ENCODE results near the gene LMBR1. TPM values are rescaled to one million over a fixed set of nuclear protein-coding genes. Genes with fewer than 3 reads are reported as not detected.

Gene LMBR1
- total RNA-seq, 1 donor: 39.4 TPM

DNA sequence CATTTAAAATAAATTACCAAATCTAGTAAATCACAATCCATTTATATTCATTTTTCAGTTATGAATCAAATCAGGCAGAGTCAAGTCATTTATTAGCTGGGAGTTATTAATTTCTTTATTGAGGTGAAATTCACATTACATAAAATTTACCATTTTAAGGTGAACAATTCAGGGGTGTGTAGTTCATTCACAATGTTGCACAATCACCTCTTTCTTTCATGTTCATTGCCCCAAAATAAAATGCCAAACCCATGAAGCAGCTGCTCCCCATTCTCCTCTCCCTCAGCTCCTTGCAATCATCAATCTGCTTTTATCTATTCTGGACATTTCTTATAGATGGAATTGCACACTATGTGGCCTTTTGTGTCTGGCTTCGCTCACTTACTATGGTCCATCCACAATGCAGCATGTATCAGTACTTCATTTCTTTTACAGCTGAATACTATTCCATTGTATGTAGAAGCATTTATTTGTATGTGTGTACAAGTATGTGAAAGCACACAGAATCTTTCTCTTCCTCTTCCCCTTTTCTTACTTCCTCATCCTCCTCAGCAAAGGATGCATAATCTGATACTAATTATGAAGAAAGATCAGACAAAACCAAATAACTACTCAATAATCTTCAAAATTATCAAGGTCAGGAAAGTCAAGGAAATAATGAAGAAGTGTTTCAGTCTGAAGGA lies 60.6 kb downstream of the LMBR1 start:
- no peaks in the 10 kb centered on the region for H3K36me3 ChIP-seq (ENCODE audit: insufficient read depth, low read length)
- no peak overlapping the region for H3K4me3 ChIP-seq (ENCODE audit: insufficient read depth, low read length)
- H3K4me1 ChIP-seq (ENCODE audit: insufficient read depth, low read length): no peaks in the 10 kb centered on the region
- H2AFZ ChIP-seq (ENCODE audit: low read length): no peak overlapping the region
- no peak for DNase-seq (ENCODE audit: insufficient read length, low spot score, missing footprints)
- H3K9me3 ChIP-seq (ENCODE audit: low read depth, low read length): no peaks in the 10 kb centered on the region
- H3K79me2 ChIP-seq (ENCODE audit: insufficient read depth, low read length): no peaks in the 10 kb centered on the region
- H3K4me2 ChIP-seq (ENCODE audit: insufficient read depth, low read length): no peak overlapping the region
- H3K27ac ChIP-seq (ENCODE audit: low read depth, low read length): no peak overlapping the region
- TF ChIP-seq, protein P1, sequence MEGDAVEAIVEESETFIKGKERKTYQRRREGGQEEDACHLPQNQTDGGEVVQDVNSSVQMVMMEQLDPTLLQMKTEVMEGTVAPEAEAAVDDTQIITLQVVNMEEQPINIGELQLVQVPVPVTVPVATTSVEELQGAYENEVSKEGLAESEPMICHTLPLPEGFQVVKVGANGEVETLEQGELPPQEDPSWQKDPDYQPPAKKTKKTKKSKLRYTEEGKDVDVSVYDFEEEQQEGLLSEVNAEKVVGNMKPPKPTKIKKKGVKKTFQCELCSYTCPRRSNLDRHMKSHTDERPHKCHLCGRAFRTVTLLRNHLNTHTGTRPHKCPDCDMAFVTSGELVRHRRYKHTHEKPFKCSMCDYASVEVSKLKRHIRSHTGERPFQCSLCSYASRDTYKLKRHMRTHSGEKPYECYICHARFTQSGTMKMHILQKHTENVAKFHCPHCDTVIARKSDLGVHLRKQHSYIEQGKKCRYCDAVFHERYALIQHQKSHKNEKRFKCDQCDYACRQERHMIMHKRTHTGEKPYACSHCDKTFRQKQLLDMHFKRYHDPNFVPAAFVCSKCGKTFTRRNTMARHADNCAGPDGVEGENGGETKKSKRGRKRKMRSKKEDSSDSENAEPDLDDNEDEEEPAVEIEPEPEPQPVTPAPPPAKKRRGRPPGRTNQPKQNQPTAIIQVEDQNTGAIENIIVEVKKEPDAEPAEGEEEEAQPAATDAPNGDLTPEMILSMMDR (IDR thresholded peaks at IDR 0.05; ENCODE audit: extremely low read depth, low read depth, low read length): no peak
- no peaks in the 10 kb centered on the region for H3K27me3 ChIP-seq (ENCODE audit: insufficient read depth, low read length)
- no peaks in the 10 kb centered on the region for H4K20me1 ChIP-seq (ENCODE audit: insufficient read depth, low read length)

DNA sequence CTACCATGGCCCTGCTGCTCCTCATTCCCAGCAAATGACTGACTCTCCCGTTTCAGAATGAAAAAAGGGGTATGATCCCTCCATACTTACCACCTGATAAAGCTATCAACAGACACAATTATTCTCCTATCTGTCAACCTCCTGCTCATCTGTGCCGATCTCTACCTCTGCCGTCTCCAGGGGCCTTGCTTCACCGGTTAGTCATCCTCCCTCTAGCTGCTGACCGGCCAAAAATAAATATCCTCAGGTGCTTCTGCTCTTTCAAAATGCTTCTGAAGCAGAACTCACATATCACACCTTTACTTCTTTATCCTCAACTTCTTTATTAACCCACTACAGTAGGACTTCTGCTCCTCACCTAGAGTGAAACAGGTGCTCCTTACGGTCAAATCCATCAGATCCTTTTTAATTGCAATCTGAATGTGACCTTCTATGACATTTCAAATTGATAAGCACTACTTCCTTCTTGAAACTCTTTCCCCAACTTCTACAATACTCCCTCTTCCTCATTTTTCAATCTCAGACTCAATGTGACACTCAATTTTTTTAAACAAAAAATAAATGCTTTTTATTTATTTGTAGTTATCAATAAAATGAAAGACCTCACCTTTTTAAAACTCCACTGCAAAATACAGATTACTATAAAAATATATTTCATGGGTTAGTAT lies 63.2 kb downstream of the LMBR1 start:
- H3K79me2 ChIP-seq (ENCODE audit: insufficient read depth, low read length): no peaks in the 10 kb centered on the region
- no peak overlapping the region for H3K4me2 ChIP-seq (ENCODE audit: insufficient read depth, low read length)
- no peaks in the 10 kb centered on the region for H4K20me1 ChIP-seq (ENCODE audit: insufficient read depth, low read length)
- H2AFZ ChIP-seq (ENCODE audit: low read length): no peak overlapping the region
- no peaks in the 10 kb centered on the region for H3K27me3 ChIP-seq (ENCODE audit: insufficient read depth, low read length)
- H3K9me3 ChIP-seq (ENCODE audit: low read depth, low read length): no peaks in the 10 kb centered on the region
- H3K4me3 ChIP-seq (ENCODE audit: insufficient read depth, low read length): no peak overlapping the region
- TF ChIP-seq, protein P1 (IDR thresholded peaks at IDR 0.05; ENCODE audit: extremely low read depth, low read depth, low read length): no peak
- no peak overlapping the region for H3K27ac ChIP-seq (ENCODE audit: low read depth, low read length)
- no peaks in the 10 kb centered on the region for H3K4me1 ChIP-seq (ENCODE audit: insufficient read depth, low read length)
- DNase-seq (ENCODE audit: insufficient read length, low spot score, missing footprints): no peak
- H3K36me3 ChIP-seq (ENCODE audit: insufficient read depth, low read length): no peaks in the 10 kb centered on the region

DNA sequence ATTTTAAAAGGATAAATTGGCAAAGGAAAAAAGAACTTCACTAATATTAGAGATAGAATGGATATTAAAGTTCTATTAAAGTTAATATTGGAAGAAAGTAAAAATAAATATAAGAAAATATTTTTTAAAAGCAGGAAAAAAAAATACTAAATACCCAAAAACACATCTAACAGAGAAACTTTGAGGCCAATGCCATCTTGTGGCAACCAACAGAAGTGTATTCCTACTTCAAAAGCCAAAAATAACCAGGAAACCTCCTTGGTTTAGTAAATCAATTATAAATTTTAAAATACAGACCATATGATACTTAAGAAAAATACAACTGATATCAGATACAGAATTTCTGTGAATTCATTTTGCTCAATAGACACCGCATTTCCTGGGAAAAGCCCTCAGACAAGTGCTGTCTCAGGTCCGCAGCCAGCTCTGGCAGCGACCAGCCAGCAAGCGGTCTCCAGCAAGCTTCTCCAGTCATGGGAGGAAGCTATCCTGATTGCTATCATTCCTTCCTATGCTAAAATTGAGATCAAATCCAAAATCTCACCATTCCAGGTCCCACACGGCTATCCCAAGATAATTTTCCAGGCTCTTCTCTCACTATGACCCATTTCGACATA lies 65.3 kb downstream of the LMBR1 start:
- no peak for DNase-seq (ENCODE audit: insufficient read length, low spot score, missing footprints)
- Histone ChIP-seq H3K4me3 (ENCODE audit: insufficient read depth, low read length) (no peak overlapping the region), H3K27ac (ENCODE audit: low read depth, low read length) (no peak overlapping the region), H3K4me1 (ENCODE audit: insufficient read depth, low read length) (no peaks in the 10 kb centered on the region), H3K4me2 (ENCODE audit: insufficient read depth, low read length) (no peak overlapping the region), H4K20me1 (ENCODE audit: insufficient read depth, low read length) (no peaks in the 10 kb centered on the region), H3K79me2 (ENCODE audit: insufficient read depth, low read length) (no peaks in the 10 kb centered on the region), H3K27me3 (ENCODE audit: insufficient read depth, low read length) (no peaks in the 10 kb centered on the region), H3K9me3 (ENCODE audit: low read depth, low read length) (no peaks in the 10 kb centered on the region), H3K36me3 (ENCODE audit: insufficient read depth, low read length) (no peaks in the 10 kb centered on the region), H2AFZ (ENCODE audit: low read length) (no peak overlapping the region)
- TF ChIP-seq, protein P1 (IDR thresholded peaks at IDR 0.05; ENCODE audit: extremely low read depth, low read depth, low read length): peak; percentile 61

DNA sequence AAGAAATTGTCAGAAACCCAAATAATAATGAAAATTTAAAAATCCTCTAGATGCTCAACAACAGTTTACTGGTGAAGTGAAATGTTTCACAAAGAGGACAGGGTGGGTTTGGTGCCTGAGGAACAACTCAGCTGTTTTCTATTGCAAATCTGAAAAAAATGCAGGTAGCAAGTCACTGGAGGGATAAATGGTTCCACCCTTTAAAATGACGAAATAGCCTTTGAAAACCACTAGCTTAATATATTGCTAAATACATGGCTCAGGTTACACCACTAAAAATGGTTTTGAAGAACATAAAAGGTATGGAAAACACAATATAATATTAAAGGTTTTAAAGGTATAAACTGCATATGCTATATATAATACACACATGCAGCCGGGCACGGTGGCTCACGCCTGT lies 69.5 kb downstream of the LMBR1 start:
- Histone ChIP-seq H3K4me1 (ENCODE audit: insufficient read depth, low read length) (no peaks in the 10 kb centered on the region), H3K9me3 (ENCODE audit: low read depth, low read length) (no peaks in the 10 kb centered on the region), H2AFZ (ENCODE audit: low read length) (no peak overlapping the region), H3K4me2 (ENCODE audit: insufficient read depth, low read length) (no peak overlapping the region), H3K79me2 (ENCODE audit: insufficient read depth, low read length) (no peaks in the 10 kb centered on the region), H3K27me3 (ENCODE audit: insufficient read depth, low read length) (no peaks in the 10 kb centered on the region), H4K20me1 (ENCODE audit: insufficient read depth, low read length) (no peaks in the 10 kb centered on the region), H3K36me3 (ENCODE audit: insufficient read depth, low read length) (no peaks in the 10 kb centered on the region), H3K4me3 (ENCODE audit: insufficient read depth, low read length) (no peak overlapping the region), H3K27ac (ENCODE audit: low read depth, low read length) (no peak overlapping the region)
- TF ChIP-seq, protein P1 (IDR thresholded peaks at IDR 0.05; ENCODE audit: extremely low read depth, low read depth, low read length): no peak
- DNase-seq (ENCODE audit: insufficient read length, low spot score, missing footprints): no peak
